Non-pigmented ciliary epithelial cell (primary cell): Measurements from ENCODE around the gene TMEM80.
"Not testable (repeated sequence)": the region's sequence is repeated elsewhere in the genome, so short reads cannot be mapped to it uniquely, and the experiment has no call there.

Experiments used
- DNase-seq: peaks from one replicate; pipeline ENCODE4 v3.0.0-alpha.2; 2010; ENCODE audit warnings: low read depth

Gene TMEM80

DNA sequence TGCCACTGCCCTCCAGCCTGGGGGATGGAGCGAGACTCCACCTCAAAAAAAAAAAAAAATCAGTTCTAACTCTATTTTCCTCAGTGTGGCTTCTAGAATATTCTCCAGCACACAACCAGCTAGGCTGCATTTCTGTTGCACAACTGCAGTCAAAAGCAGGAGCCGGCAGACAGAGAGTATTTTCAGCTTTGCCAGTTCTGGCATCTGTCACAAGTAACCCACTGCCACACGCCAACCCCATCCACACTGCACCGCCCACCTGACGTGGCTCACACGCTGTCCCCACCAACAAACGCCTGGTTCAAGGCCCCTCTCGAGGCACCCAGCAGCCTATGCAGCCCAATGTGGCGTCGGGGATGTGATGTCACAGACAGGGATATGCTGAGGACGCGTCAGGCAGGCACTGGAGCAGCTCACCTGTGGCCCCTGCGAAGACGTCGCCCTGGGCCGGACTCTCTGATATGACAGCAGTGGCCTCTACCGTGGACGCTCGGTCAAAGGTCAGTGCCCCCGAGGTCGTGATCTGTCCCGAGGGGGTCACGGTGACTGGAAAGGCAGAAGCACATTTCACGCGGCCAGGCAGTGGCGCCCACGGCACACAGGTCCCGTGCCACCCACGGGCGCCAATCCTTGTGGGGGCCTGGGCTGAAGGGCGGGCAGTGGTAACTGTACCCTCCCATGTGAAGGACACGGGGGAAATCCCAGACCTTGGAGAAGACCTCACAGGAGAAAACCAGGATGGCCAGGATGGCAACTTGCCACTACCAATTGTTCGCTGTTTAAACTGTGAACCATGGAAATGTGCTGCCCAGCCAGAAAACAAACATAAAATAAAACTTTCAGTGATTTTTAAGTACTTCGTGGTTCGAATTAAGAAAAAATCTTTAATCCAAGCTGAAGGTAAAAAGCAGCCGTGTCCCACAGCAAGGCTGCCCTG lies 16.1 kb upstream of the TMEM80 start:
- no peak for DNase-seq

DNA sequence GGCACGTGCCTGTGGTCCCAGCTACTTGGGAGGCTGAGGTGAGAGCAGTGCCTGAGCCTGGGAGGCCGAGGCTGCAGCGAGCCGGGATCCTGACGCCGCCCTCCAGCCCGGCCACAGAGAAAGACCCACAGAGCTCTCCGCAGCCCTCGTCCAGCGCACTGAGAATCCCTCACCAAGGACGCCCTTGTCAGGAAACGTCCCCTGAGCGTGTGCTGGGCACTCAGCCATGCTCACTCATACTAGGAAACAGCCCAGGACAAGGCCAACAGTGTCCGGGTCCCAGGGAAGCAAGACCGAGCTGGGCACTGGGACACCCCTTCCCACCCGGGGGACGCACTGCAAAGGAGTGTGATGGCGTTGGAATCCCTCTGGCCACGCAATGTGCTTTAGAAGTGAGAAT lies 15.1 kb upstream of the TMEM80 start:
- DNase-seq: no peak

- no peak for DNase-seq
Observed at GRCh38 chr11:680970-681369, 14.6 kb upstream of the TMEM80 start.

DNA sequence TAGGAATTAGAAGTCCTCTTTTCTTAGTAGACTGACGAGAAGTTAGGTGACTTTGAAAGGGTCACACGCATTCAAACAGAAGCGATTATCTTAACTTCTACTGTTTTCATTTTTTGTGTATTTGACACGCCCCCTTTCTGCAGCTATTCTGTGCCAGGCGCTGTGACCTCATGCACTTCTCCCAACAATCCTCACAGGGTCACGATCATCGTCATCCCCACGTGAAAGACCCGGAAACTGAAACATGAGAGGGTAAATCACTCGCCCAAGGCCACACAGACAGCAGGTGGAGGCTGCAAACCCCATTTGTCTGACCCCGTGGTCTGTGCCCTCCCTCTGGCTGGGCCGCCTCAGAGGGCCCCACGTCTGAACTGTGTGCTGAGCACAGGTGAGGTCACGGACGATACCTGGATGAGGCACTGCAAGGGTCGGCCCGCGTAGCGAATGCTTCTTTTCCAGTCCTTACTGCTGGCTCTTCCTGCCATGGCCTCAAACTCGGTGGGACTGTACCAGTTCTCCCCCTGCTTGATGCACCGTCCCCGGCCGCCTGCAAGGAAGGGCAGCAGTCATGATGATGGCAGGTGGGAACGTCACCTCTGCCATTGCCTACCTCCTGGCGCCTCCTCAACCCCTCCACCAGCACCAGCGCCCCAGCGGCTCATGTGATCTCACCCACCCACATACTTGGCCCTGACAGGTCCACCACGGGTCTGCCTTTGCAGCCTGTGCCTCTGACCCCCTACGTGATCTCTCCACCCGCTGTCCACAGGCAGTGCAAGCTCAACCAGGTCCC lies 9.0 kb upstream of the TMEM80 start:
- no peak for DNase-seq

DNA sequence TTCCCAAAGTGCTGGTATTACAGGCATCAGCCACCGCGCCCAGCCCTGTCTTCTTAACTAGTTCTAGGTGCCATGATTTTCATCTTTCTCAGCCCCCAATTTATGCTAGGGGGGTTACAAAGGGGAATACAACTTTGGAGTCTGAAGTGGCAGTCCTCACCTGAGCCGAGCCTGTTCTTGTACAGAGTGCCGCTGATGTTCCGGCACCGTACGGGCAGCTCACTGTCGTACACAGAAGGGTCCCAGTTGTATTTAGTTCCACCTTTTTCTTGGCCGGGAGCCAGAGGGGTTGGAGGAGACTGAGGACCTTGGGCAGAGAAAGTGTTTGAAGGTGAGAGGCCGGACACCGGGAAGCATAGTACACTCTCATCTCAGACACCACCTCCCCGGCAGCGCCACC lies 7.9 kb upstream of the TMEM80 start:
- DNase-seq: no peak

DNA sequence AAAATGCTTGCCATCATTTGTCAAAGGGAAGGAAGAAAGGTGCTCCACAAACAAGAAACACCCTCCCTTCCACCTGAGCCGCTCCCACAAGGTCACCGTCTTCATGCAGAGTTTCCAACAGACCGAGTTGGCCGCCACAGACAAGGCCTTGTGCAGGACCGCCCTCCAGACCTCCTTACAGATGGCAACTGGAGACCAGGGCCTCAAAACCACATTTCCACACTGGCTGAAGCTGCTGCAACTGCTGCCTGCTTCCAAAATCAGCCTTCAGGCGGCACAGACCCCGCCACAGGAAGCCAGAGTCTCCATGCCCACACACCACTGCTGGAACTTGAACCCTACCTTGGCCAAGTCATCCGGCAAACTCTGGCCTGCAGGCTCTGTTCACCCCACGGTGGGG lies 6.9 kb upstream of the TMEM80 start:
- no peak for DNase-seq

GRCh38 chr11:689625-690024 lies 6.0 kb upstream of the TMEM80 start:
- no peak for DNase-seq

DNA sequence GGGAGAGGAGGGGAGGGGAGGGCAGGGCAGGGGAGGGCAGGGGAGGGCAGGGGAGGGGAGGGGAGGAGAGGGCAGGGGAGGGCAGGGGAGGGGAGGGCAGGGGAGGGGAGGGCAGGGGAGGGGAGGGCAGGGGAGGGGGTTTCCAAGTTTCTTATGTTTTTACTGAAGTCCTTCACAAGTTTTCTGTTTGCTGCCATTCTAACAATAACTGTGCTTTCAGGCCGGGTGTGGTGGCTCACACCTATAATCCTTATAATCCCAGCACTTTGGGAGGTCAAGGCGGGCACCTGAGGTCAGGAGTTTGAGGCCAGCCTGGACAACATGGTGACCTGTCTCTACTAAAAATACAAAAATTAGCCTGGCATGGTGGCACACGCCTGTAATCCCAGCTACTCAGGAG lies 5.4 kb upstream of the TMEM80 start:
- not testable (repeated sequence) for DNase-seq

DNA sequence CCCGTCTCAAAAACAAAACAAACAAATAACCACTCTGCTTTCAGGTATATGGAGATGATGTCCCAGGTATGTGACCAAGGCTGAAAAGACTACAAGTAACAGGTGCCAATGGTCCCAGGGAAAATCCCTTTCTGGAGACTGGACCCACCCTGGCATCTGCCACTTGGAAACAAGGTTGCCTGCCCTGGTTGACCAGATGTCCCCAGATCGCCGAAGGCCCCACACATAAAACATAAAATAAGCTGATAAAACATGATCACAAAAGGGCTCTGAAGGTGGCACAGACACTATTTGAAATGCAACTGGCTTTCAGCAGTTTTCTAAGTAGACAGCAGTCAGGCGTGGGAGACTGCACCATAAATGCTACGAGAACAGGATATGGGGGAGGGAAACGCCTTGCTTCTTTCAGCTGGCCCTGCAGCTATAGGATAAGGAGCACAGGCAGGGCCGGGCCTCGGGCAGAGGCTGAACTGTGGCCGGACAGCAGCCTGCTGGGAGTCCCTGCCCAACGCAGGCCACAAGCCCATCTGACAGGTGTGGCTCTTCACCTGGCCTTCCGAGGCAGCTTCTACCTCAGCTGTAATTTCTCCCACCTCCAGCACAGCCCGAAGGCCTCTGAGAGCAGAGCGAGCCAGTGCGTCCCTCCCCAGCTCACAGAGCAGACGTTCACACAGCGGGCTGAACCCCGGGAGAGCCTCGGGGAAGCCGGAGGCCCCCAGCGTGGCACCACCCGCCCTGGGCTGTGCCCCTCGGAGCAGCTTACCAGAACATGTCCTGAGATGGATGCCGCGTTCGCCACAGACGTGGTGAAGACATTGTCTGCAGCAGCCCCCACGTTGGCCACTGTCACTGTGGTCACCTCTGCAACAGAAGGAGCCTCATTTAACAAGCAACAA lies 4.6 kb upstream of the TMEM80 start:
- no peak for DNase-seq

DNA sequence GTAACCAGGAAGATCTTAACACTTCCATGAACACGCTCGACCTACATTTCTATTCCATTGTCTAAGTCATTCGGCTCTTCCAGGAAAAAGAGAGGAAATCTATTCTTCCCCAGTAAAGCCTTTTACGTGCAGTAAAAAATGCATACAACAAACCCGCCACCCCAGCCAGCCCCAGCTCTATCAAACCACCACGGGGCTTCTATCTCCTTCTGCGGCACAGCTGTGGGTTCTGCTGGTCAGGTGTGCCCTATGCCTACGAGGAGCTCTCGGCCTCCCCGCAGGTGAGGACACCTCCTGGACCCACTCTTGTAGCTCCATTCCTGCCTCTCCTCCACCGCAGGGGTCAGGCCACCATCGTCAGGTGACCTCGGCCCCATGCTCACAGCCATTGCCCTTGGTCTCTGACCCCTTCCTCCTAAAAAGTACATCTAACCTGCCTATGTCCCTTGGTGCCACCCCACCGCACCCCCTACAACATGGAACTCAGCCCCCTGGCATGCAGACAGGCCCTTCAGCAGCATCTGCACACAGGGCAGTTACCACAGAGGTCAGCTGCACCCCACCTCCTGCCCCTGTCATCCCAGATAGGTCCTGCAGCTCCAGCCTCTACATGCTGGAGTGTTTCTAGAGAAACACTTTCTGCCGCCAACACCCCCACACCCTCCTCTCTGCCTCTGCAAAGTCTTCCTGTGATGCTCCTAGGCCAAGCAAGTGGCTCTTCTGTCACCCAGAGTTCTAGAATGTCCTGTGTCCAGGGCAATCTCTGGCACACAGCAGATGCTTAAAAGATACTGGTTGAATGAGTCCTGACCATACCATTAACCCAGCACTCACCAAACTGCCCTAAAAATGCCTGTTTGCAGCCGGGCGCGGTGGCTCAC lies 3.7 kb upstream of the TMEM80 start:
- no peak for DNase-seq

GRCh38 chr11:692824-693414 lies 2.7 kb upstream of the TMEM80 start:
- DNase-seq: no peak

GRCh38 chr11:693415-693831 lies 2.2 kb upstream of the TMEM80 start:
- DNase-seq: no peak

DNA sequence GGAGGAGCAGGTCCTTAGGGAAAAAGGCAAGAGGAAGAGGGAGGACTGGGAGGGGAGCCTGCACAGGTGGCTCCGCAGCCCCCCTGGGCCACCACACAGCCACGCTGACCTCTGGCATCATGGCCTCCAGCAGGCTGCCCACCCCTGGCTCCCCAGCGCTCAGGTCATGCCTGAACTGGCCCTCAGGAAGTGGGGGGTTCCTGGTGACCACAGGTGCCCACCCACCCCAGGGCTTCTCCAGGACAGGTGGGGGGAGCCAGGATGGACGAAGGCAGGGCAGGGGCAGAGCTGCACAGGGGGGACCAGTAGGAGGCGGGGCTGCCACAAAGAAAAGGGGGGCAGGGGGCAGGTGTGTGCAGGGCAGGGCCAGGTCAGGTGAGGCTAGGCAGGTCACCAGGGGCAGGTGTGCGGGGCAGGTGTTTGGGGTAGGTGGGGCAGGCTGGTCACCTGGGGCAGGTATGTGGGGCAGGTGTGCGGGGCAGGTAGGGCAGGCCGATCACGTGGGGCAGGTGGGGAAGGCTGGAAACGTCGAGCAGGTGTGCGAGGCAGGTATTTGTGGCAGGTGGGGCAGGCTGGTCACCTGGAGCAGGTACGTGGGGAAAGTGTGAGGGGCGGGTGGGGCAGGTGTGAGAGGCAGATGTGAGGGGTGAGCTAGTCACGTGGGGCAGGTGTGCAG lies 1.6 kb upstream of the TMEM80 start:
- DNase-seq: no peak

- peak; percentile 85 for DNase-seq
Observed at GRCh38 chr11:694563-695287, 891 bp upstream of the TMEM80 start, which contains the start of gene DEAF1. TSS of gene DEAF1 (minus strand) at chr11:695222. CDS start at chr11:695047, 175 bp downstream.

DNA sequence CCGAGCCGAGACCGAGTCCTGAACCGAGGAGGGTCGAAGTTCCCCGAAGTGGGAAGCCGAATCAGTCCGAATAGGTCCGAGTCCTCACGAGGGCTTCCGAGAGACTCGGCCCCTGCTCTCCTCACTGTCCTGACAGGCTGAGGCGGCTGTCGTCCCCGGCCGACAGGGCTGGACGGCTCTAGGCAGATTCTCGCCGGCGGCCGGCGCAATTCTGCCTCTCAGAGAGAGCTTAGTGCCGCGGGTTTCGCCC lies 403 bp upstream of the TMEM80 start:
- no peak for DNase-seq

DNA sequence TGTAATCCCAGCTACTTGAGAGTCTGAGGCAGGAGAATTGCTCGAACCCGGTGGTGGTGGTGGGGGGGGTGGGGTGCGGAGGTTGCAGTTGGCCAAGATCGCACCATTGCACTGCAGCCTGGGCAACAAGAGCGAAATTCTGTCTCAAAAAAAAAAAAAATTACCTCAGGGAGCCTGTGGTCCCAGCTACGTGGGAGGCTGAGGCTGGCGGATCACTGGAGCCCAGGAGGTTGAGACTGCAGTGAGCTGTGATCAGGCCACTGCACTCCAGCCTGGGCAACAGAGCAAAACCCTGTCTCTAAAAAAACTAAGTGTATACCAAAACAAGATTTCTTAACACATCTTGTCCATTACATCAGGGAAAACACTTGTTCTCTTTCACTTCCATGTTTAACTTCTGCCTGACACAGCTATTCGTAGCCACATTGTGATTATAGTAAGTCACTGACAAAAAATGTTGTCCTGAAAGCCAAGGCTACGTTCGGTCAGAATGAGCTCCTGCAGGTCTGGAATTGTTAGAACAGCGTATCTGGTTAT lies 1.4 kb downstream of the TMEM80 start:
- DNase-seq: peak; percentile 81

- DNase-seq: no peak
Observed at GRCh38 chr11:697811-698311, 2.2 kb downstream of the TMEM80 start.

GRCh38 chr11:698493-699115 lies 3.0 kb downstream of the TMEM80 start:
- no peak for DNase-seq

DNA sequence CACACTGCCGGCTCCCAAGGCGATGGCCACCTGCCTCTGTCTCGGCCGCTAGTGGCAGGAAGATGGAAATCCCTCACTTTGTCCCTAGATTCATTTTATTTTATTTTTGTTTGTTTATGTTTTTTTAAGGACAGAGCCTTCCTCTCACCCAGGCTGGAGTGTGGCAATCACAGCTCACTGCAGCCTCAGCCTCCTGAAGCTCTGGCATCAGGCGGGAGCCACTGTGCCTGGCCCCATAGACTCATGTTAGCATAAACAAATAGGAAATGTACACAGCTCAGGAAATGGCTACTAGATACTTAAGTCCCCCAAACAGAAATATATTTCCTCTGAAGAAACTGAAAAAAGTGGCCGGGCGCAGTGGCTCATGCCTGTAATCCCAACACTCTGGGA lies 3.5 kb downstream of the TMEM80 start:
- DNase-seq: no peak
